Panc1 (cell line): ENCODE results near the gene FBLN1. TPM values are rescaled to one million over a fixed set of nuclear protein-coding genes. Genes with fewer than 3 reads are reported as not detected.

Experiments
- ATAC-seq: fragments of 200-7000 bp; cut with Tn5 transposase; 2 replicates; pipeline ENCODE4 v1.9.1; 2020; ENCODE audit warnings: mild to moderate bottlenecking, moderate library complexity
- BruUV-seq: library from RNA; stranded (reverse); fragments of 400-500 nt; replicated peaks from 2 replicates; lab custom pipeline; 2021; lab: Mats Ljungman, UMichigan
- CTCF ChIA-PET: fragments of 300-600 bp; sonication (Branson Sonifier 250); formaldehyde crosslinking; loops from one replicate; lab custom pipeline; 2022; ENCODE audit warnings: antibody characterized with exemption; lab: Charles Lee
- POLR2A ChIA-PET: fragments of 300-600 bp; sonication (Branson Sonifier 250); formaldehyde crosslinking; loops from one replicate; lab custom pipeline; 2022; ENCODE audit warnings: antibody characterized with exemption; lab: Charles Lee
- DNase-seq: peaks from one replicate; pipeline ENCODE4 v3.0.0-alpha.2; 2010; ENCODE audit warnings: low read depth, low spot score
- H3K27ac ChIP-seq: 2 replicates; pipeline ENCODE4 v1.5.1; 2011; ENCODE audit warnings: mild to moderate bottlenecking, low read length, inconsistent platforms
- H3K27me3 ChIP-seq: fragments of 200-500 bp; sonication (Bioruptor generic); 2 replicates; pipeline ENCODE4 v1.6.0; 2014; ENCODE audit warnings: low read length, inconsistent platforms; ENCODE audit not compliant: control insufficient read depth, insufficient read depth
- H3K36me3 ChIP-seq: fragments of 200-500 bp; sonication (Bioruptor generic); 2 replicates; pipeline ENCODE4 v1.5.1; 2014; ENCODE audit warnings: inconsistent platforms, mild to moderate bottlenecking, low read length, moderate library complexity; ENCODE audit not compliant: control insufficient read depth, insufficient read depth
- H3K4me1 ChIP-seq: 2 replicates; pipeline ENCODE4 v1.5.1; 2011; ENCODE audit warnings: inconsistent platforms, mild to moderate bottlenecking, low read length, moderate library complexity; ENCODE audit not compliant: control insufficient read depth, insufficient read depth
- H3K4me3 ChIP-seq, 2 experiments: 2 replicates each; pipeline ENCODE4 v1.5.1; 2011 to 2012; ENCODE audit warnings: low read depth in 2 of 2, low read length in 2 of 2, mild to moderate bottlenecking in 2 of 2, inconsistent platforms in 1 of 2, moderate library complexity in 1 of 2
- H3K9me3 ChIP-seq: fragments of 200-500 bp; sonication (Bioruptor generic); 2 replicates; pipeline ENCODE4 v1.5.1; 2014; ENCODE audit warnings: low read depth, mild to moderate bottlenecking, inconsistent platforms, low read length, moderate library complexity; ENCODE audit not compliant: control insufficient read depth, insufficient read depth
- CTCF ChIP-seq: fragments of 450-650 bp; IDR thresholded peaks from 2 replicates; pipeline ENCODE4 v1.5.1; 2017; ENCODE audit warnings: mild to moderate bottlenecking
- POLR2AphosphoS5 ChIP-seq: IDR thresholded peaks from 2 replicates; pipeline ENCODE4 v1.6.1; 2012; ENCODE audit warnings: mild to moderate bottlenecking, low read depth, low read length, moderate library complexity
- REST ChIP-seq, 2 experiments: IDR thresholded peaks; 2 replicates each; pipeline ENCODE4 v1.6.1; 2011 to 2012; ENCODE audit warnings: low read depth in 2 of 2, control low read depth in 1 of 2, low read length in 1 of 2, mild to moderate bottlenecking in 1 of 2, moderate library complexity in 1 of 2; ENCODE audit not compliant: insufficient read depth in 1 of 2
- SIN3A ChIP-seq: IDR thresholded peaks from 2 replicates; pipeline ENCODE4 v1.6.1; 2012; ENCODE audit warnings: low read depth, mild to moderate bottlenecking, low read length, moderate library complexity, borderline replicate concordance; ENCODE audit not compliant: insufficient read depth
- TCF7L2 ChIP-seq: IDR thresholded peaks from 2 replicates; pipeline ENCODE4 v1.6.1; 2011; ENCODE audit warnings: mild to moderate bottlenecking, low read depth, low read length, inconsistent platforms
- in situ Hi-C: cut with HindIII; loops from 2 replicates; pipeline ENCODE4 v1.10.0; 2016; ENCODE audit warnings: low sequenced_read_pairs, low pct_unique_long_range_greater_than_20kb
- intact Hi-C: fragments of 100-400 bp; cut with micrococcal nuclease; formaldehyde crosslinking; loops from one replicate; pipeline ENCODE4 v1.10.0; 2022; ENCODE audit not compliant: unreplicated experiment
- total RNA-seq: library from RNA; stranded (reverse); gene quantifications from one replicate; pipeline ENCODE4 v1.2.1, GENCODE V29; 2021; ENCODE audit not compliant: unreplicated experiment

FBLN1 gene
- total RNA-seq, 1 experiment from 2014 or later: 143 TPM

GRCh38 chr22:45587638-45588505 lies 85.2 kb downstream of the FBLN1 start:
- H3K27me3 ChIP-seq: no peaks in the 10 kb centered on the region
- intact Hi-C loops (no loop called here), in situ Hi-C loops (no loop called here)
- H3K27ac ChIP-seq: no peak overlapping the region
- ChIA-PET POLR2A (no interaction called here), CTCF (no interaction called here)
- H3K9me3 ChIP-seq: no peaks in the 10 kb centered on the region
- H3K4me3 ChIP-seq: no peak overlapping the region
- no peak for TF ChIP-seq SIN3A
- TF ChIP-seq REST (IDR thresholded peaks at IDR 0.05; ENCODE audit: insufficient read depth in 1 of 2, low read depth in 2 of 2, low read length in 1 of 2): no peak
- no peak for TF ChIP-seq TCF7L2
- TF ChIP-seq POLR2AphosphoS5: no peak
- TF ChIP-seq CTCF: no peak
- BruUV-seq: no TSS peak
- ATAC-seq (no peak), DNase-seq (no peak)
- no peaks in the 10 kb centered on the region for H3K36me3 ChIP-seq
- no peaks in the 10 kb centered on the region for H3K4me1 ChIP-seq

- TF ChIP-seq POLR2AphosphoS5 (no peak), TCF7L2 (no peak), REST (IDR thresholded peaks at IDR 0.05; ENCODE audit: insufficient read depth in 1 of 2, low read depth in 2 of 2, low read length in 1 of 2) (no peak), CTCF (no peak), SIN3A (no peak)
- ATAC-seq (no peak), DNase-seq (no peak)
- H3K4me1 ChIP-seq: no peaks in the 10 kb centered on the region
- H3K36me3 ChIP-seq: no peaks in the 10 kb centered on the region
- H3K27me3 ChIP-seq: no peaks in the 10 kb centered on the region
- no peak overlapping the region for H3K27ac ChIP-seq
- CTCF ChIA-PET: no interaction called here
- in situ Hi-C loops: no loop called here
- no peaks in the 10 kb centered on the region for H3K9me3 ChIP-seq
- POLR2A ChIA-PET: interaction anchor here (0.5 kb wide), 1 partner anchor 13 kb away, joined by 6 read pairs; no protein-coding TSS in a partner anchor
- intact Hi-C loops: no loop called here
- BruUV-seq: no TSS peak
- no peak overlapping the region for H3K4me3 ChIP-seq
These were observed 86.9 kb downstream of the FBLN1 start for GRCh38 chr22:45589556-45589955.
